GM12891 (cell line): Measurements from ENCODE around the gene LAMA5.

Experiments
- POLR2A ChIP-seq: IDR thresholded peaks from 2 replicates; pipeline ENCODE4 v1.6.1; 2011; ENCODE audit warnings: low read depth, low read length, control low read depth
- POLR2AphosphoS5 ChIP-seq: IDR thresholded peaks from 2 replicates; pipeline ENCODE4 v1.6.1; 2011; ENCODE audit warnings: low read depth, low read length, control low read depth
- POU2F2 ChIP-seq: IDR thresholded peaks from 2 replicates; pipeline ENCODE4 v1.6.1; 2011; ENCODE audit warnings: low read depth, mild to moderate bottlenecking, control low read depth, low read length, moderate library complexity
- SPI1 ChIP-seq: IDR thresholded peaks from 2 replicates; pipeline ENCODE4 v1.6.1; 2011; ENCODE audit warnings: low read depth, low read length, control low read depth
- TAF1 ChIP-seq: IDR thresholded peaks from 2 replicates; pipeline ENCODE4 v1.6.1; 2011; ENCODE audit warnings: low read depth, low read length, control low read depth

GRCh38 chr20:62352402-62353288, 14.5 kb downstream of the LAMA5 start:
- TF ChIP-seq POLR2A (no peak), SPI1 (no peak), POLR2AphosphoS5 (no peak), TAF1 (no peak), POU2F2 (no peak)
